Measurements from ENCODE around the gene PATL2. TPM values are rescaled to one million over a fixed set of nuclear protein-coding genes. Genes with fewer than 3 reads are reported as not detected.

The PATL2 gene
- total and polyA plus RNA-seq, 2 experiments from 2014 or later: 0.19 TPM; not detected in 1

GRCh38 chr15:44666210-44667038 lies 44.7 kb downstream of the PATL2 start:
- DNase-seq (ENCODE audit: low spot score): no peak
- H3K4me3 Mint-ChIP-seq: no peak overlapping the region
- Histone ChIP-seq H3K4me3 (no peak overlapping the region), H3F3A (replicated peaks; ENCODE audit: low read depth) (no peaks in the 10 kb centered on the region; the same call in 1 of the 2 replicates), H4K20me1 (replicated peaks; ENCODE audit: insufficient read depth) (no peaks in the 10 kb centered on the region), H3K4me2 (no peak overlapping the region), H3K36me3 (ENCODE audit: insufficient read depth) (no peaks in the 10 kb centered on the region), H3K4me1 (ENCODE audit: insufficient read depth) (peaks cover 5% of the 10 kb centered on the region; the same call in 1 of the 2 replicates), H3K27ac (ENCODE audit: low read depth) (no peak overlapping the region), H3K27me3 (ENCODE audit: insufficient read depth) (no peaks in the 10 kb centered on the region), H3K79me2 (replicated peaks; ENCODE audit: insufficient read depth) (peaks cover 10% of the 10 kb centered on the region; the same call in 1 of the 2 replicates), H3K9me2 (ENCODE audit: insufficient read depth) (no peaks in the 10 kb centered on the region), H2AFZ (peak overlapping the region; percentile 11; the same call in 1 of the 2 replicates)
- no peaks in the 10 kb centered on the region; the same call in 2 of the 3 replicates for H3K36me3 Mint-ChIP-seq (ENCODE audit: low read depth)
- TF ChIP-seq STAT1 (IDR thresholded peaks at IDR 0.05; ENCODE audit: unreplicated experiment) (no peak), ZNF331 (CRISPR knock-in tag; IDR thresholded peaks at IDR 0.05; ENCODE audit: low read depth) (no peak), EZH2 (IDR thresholded peaks at IDR 0.05; ENCODE audit: low read depth, unreplicated experiment) (no peak), ZNF114 (CRISPR knock-in tag; IDR thresholded peaks at IDR 0.05) (no peak), POLR2AphosphoS5 (IDR thresholded peaks at IDR 0.05; ENCODE audit: low read depth) (no peak), JUNB (IDR thresholded peaks at IDR 0.05; ENCODE audit: unreplicated experiment) (no peak), NANOG (IDR thresholded peaks at IDR 0.05; ENCODE audit: borderline replicate concordance) (no peak), EZH2phosphoT487 (IDR thresholded peaks at IDR 0.05; ENCODE audit: unreplicated experiment) (no peak), REST (IDR thresholded peaks at IDR 0.05; ENCODE audit: unreplicated experiment) (no peak), CREB1 (CRISPR knock-in tag; IDR thresholded peaks at IDR 0.05; ENCODE audit: low read depth) (no peak)
- TF ChIP-seq, protein P1, sequence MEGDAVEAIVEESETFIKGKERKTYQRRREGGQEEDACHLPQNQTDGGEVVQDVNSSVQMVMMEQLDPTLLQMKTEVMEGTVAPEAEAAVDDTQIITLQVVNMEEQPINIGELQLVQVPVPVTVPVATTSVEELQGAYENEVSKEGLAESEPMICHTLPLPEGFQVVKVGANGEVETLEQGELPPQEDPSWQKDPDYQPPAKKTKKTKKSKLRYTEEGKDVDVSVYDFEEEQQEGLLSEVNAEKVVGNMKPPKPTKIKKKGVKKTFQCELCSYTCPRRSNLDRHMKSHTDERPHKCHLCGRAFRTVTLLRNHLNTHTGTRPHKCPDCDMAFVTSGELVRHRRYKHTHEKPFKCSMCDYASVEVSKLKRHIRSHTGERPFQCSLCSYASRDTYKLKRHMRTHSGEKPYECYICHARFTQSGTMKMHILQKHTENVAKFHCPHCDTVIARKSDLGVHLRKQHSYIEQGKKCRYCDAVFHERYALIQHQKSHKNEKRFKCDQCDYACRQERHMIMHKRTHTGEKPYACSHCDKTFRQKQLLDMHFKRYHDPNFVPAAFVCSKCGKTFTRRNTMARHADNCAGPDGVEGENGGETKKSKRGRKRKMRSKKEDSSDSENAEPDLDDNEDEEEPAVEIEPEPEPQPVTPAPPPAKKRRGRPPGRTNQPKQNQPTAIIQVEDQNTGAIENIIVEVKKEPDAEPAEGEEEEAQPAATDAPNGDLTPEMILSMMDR (conservative IDR thresholded peaks at IDR 0.05; ENCODE audit: low read depth in 2 of 2): no peak
- TF ChIP-seq, protein P2, sequence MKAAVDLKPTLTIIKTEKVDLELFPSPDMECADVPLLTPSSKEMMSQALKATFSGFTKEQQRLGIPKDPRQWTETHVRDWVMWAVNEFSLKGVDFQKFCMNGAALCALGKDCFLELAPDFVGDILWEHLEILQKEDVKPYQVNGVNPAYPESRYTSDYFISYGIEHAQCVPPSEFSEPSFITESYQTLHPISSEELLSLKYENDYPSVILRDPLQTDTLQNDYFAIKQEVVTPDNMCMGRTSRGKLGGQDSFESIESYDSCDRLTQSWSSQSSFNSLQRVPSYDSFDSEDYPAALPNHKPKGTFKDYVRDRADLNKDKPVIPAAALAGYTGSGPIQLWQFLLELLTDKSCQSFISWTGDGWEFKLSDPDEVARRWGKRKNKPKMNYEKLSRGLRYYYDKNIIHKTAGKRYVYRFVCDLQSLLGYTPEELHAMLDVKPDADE (IDR thresholded peaks at IDR 0.05): no peak
- TF ChIP-seq, protein P3, sequence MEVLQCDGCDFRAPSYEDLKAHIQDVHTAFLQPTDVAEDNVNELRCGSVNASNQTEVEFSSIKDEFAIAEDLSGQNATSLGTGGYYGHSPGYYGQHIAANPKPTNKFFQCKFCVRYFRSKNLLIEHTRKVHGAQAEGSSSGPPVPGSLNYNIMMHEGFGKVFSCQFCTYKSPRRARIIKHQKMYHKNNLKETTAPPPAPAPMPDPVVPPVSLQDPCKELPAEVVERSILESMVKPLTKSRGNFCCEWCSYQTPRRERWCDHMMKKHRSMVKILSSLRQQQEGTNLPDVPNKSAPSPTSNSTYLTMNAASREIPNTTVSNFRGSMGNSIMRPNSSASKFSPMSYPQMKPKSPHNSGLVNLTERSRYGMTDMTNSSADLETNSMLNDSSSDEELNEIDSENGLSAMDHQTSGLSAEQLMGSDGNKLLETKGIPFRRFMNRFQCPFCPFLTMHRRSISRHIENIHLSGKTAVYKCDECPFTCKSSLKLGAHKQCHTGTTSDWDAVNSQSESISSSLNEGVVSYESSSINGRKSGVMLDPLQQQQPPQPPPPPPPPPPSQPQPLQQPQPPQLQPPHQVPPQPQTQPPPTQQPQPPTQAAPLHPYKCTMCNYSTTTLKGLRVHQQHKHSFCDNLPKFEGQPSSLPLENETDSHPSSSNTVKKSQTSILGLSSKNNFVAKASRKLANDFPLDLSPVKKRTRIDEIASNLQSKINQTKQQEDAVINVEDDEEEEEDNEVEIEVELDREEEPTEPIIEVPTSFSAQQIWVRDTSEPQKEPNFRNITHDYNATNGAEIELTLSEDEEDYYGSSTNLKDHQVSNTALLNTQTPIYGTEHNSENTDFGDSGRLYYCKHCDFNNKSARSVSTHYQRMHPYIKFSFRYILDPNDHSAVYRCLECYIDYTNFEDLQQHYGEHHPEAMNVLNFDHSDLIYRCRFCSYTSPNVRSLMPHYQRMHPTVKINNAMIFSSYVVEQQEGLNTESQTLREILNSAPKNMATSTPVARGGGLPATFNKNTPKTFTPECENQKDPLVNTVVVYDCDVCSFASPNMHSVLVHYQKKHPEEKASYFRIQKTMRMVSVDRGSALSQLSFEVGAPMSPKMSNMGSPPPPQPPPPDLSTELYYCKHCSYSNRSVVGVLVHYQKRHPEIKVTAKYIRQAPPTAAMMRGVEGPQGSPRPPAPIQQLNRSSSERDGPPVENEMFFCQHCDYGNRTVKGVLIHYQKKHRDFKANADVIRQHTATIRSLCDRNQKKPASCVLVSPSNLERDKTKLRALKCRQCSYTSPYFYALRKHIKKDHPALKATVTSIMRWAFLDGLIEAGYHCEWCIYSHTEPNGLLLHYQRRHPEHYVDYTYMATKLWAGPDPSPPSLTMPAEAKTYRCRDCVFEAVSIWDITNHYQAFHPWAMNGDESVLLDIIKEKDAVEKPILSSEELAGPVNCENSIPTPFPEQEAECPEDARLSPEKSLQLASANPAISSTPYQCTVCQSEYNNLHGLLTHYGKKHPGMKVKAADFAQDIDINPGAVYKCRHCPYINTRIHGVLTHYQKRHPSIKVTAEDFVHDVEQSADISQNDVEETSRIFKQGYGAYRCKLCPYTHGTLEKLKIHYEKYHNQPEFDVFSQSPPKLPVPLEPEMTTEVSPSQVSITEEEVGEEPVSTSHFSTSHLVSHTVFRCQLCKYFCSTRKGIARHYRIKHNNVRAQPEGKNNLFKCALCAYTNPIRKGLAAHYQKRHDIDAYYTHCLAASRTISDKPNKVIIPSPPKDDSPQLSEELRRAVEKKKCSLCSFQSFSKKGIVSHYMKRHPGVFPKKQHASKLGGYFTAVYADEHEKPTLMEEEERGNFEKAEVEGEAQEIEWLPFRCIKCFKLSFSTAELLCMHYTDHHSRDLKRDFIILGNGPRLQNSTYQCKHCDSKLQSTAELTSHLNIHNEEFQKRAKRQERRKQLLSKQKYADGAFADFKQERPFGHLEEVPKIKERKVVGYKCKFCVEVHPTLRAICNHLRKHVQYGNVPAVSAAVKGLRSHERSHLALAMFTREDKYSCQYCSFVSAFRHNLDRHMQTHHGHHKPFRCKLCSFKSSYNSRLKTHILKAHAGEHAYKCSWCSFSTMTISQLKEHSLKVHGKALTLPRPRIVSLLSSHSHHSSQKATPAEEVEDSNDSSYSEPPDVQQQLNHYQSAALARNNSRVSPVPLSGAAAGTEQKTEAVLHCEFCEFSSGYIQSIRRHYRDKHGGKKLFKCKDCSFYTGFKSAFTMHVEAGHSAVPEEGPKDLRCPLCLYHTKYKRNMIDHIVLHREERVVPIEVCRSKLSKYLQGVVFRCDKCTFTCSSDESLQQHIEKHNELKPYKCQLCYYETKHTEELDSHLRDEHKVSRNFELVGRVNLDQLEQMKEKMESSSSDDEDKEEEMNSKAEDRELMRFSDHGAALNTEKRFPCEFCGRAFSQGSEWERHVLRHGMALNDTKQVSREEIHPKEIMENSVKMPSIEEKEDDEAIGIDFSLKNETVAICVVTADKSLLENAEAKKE (CRISPR knock-in tag; IDR thresholded peaks at IDR 0.05): no peak
- no peak for ATAC-seq
- H3K27me3 Mint-ChIP-seq (ENCODE audit: insufficient read depth, low read depth, poor library complexity): peaks cover 7% of the 10 kb centered on the region
- no peaks in the 10 kb centered on the region for H3K9me3 Mint-ChIP-seq
- H3K27ac Mint-ChIP-seq: no peak overlapping the region
- peaks cover 17% of the 10 kb centered on the region for H3K4me1 Mint-ChIP-seq
